GM18499 (cell line): ENCODE results near the gene MANEA.
"Not testable (repeated sequence)": the region's sequence is repeated elsewhere in the genome, so short reads cannot be mapped to it uniquely, and the experiment has no call there.

Experiments used
- ATAC-seq: cut with Tn5 transposase; IDR thresholded peaks from one replicate; pipeline ENCODE4 v1.9.1; 2021; ENCODE audit warnings: moderate number of reproducible peaks; ENCODE audit not compliant: insufficient read depth, unreplicated experiment

The MANEA gene

GRCh38 chr6:95581073-95581472 is 3.7 kb downstream of the MANEA start:
- ATAC-seq: no peak

- ATAC-seq: not testable (repeated sequence)
These were observed 6.9 kb downstream of the MANEA start for GRCh38 chr6:95584226-95584625.

GRCh38 chr6:95587989-95588388 is 10.7 kb downstream of the MANEA start:
- no peak for ATAC-seq

GRCh38 chr6:95589067-95589466 is 11.7 kb downstream of the MANEA start:
- ATAC-seq: no peak

GRCh38 chr6:95589826-95590570 is 12.7 kb downstream of the MANEA start:
- no peak for ATAC-seq

GRCh38 chr6:95593025-95593424 is 15.7 kb downstream of the MANEA start:
- no peak for ATAC-seq

DNA sequence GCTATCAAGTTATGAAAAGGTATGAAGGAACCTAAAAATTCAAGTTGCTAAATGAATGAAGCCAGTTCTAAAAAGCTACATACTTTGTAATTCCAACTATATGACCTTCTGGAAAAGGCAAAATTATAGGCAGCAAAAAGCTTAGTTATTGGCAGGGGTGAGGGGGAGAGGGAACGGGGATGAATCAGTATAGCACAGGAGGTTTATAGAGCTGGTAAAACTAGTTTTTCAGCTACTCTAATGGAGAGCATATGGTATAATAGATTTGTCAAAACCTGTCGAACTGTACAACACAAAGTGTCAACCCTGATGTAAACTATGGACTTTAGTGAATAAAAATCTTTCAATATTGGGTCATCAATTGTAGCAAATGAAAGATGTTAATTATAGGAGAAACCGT is 18.7 kb downstream of the MANEA start:
- no peak for ATAC-seq

- no peak for ATAC-seq
These were observed 22.4 kb downstream of the MANEA start for GRCh38 chr6:95599706-95600105.

DNA sequence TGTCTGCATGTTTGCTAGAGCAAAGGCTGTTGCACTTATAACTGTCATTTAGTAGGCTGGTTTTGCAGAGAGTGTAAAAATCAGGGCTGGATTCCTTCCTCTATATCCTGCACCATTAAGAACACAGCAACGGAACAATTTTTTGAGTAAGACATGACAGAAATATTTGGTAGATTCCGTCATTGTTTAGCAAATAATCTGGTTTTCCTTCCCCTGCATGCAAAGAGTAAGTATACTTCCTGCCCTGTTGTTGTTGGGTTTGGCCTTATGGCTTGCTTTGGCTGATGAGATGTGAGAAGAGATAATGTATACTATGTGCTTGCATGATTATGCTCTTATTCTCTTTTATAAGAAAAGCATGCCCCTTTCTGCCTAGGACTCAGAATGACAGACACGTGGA is 23.8 kb downstream of the MANEA start:
- no peak for ATAC-seq

DNA sequence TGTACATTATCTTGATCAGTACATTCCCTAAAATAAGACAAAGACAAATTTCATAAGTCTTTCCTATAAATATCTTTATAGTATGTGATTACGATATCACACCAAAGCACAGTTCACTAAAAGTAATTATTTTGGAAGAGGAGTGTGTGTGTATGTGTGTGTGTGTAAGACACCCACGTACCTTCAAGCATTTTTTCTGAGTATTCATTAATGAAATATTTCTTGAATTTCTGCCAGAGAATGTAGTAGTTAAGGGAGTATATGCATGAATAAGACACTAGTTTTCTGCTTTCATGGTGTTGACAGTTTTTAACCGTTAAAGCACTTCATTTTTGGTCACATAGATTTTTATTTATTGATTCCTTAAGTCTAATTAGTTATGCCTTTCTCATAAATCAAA is 36.8 kb downstream of the MANEA start:
- ATAC-seq: no peak

DNA sequence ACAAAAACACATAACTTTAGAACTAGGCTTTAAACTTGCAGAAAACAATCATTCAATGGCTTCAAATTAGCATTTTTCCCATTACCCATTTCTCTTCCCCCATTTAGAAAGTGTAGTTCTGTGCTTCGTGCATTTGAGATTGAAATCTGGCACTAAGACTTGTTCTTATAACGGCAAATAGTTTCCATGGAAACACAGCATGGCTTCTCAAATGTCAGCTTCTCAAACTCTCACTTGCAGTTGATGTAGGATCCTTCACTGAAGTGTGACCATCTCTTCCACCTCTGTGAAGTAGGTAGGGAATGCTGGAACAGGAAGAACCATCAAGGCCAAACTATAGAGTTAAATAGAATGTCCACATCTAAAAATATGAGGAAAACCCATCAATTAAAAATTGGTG is 52.2 kb downstream of the MANEA start:
- no peak for ATAC-seq

DNA sequence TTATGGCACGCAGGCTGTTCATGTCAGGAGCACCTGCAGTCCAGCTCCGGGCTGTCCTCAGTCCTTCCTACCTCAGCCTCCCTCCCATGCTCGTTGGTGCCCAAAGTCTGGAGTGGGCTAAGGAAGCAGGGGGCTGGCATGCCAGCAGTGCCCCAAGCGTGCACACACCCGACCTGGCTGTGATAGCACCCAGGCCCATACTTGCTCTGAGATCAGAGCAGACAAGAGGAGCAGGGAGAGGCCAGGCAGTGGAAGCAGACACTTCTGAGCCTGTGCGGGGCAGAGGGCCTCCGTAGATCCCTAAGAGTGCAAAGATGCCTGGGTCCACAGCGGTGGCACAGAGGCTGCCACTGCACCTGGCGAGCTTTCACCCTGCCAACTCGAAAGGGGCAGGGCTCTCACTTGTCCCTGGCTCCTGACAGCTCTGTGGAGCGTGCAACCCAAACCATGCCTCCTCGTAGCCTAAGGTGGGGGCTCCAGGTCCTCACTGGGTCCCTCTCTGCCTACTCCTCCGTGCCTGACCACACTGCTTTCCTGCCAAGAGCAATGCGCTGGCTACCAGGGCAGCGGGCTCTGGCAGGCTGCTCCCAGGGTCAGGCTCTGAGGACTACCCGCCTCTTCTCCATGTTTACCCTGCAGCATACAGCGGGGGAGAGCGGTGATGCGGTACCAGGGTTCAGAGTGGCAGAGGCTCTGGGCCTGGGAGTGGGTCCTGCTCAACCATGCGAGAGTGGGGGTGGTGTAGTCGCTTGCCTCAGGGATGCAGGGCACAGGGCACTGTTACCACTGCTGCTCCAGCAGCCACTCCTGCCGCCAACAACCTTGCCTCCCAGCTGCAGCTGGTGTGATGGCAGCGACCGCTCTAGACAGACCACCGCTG is 59.5 kb downstream of the MANEA start:
- no peak for ATAC-seq

DNA sequence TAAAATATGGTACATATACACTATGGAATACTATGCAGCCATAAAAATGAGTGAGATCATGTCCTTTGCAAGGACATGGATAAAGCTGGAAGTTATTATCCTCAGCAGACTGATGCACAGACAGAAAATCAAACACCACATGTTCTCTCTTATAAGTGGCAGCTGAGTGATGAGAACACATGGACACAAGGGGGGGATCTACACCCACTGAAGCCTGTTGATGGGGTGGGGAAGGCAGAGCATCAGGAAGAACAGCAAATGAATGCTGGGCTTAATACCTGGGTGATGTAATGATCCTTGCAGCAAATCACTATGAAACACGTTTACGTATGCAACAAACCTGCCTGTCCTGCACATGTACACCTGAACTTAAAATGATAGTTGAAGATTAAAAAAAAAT is 71.3 kb downstream of the MANEA start:
- no peak for ATAC-seq

- no peak for ATAC-seq
These were observed 72.1 kb downstream of the MANEA start for GRCh38 chr6:95649451-95649850.

DNA sequence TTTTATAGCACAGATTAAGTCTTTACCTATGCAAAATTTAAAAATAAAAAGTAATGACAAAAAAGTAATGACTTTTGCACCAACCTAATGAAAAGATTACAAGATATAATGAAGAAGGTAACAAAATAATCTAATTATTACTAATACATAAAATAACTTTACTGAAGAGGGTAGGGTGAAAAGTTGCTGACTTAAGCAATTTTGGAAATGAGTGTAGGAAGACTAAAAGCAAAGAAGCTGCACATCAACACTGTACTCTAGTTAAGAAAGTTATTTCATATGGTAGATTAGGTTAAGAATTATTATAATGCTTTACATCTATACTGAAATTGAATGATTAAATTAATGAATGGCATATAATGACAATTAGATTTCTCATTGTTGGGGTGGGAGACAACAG is 76.8 kb downstream of the MANEA start:
- ATAC-seq: no peak

DNA sequence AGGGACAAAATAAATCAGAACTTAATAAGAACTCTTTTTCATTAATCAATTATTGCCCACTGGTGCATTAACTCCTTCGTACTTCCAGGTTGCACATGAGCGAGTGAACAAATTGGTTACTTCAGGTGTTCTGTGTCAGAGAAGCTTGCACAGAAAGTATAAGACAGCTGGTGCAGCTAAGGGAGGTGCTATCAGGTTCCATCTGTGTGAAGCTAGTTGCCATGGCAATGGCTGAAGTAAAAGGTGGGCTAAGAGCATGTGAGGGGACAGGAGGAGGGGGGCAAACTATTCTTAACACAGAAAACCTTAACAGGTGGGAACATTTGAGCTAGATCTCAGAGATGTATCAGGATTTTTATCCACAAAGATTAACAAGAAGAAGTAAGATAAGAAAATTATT is 81.6 kb downstream of the MANEA start:
- ATAC-seq: no peak
